Measurements from ENCODE around the gene CCNF.

Gene CCNF

DNA sequence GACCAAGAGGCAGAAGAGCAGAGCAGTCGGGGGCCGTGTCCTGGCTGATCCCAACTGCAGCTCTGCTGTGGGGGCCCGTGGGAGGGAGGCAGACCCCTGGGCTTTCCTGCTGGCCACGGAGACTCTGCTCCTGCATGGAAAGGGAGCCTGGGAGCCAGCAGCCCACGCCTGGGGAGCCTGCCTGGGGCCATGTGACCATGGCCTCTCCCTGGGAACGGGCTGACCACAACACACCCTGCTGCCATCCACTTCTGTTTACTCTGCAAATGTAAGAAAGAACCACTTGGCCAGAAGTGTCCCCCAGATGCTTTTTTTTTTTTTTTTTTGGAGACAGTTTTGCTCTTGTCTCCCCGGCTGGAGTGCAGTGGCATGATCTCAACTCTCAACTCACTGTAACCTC, 28.7 kb downstream of the CCNF start:
- H3K4ac ChIP-seq (ENCODE audit: low read length) = no peak overlapping the region
- H2AK5ac ChIP-seq (ENCODE audit: low read depth, low read length) = no peak overlapping the region
- H3K9me3 ChIP-seq (replicated peaks in 1 of 2; ENCODE audit: control insufficient read depth in 2 of 2, insufficient read depth in 1 of 2, low read depth in 1 of 2, low read length in 2 of 2) = no peaks in the 10 kb centered on the region
- DNase-seq (ENCODE audit: low spot score) = no peak
- no peaks in the 10 kb centered on the region for H3K27me3 ChIP-seq (ENCODE audit: control insufficient read depth in 3 of 3, insufficient read depth in 3 of 3, low read depth in 1 of 3, low read length in 3 of 3)
- peaks cover 19% of the 10 kb centered on the region for H3K79me1 ChIP-seq (ENCODE audit: low read depth, low read length)
- H2BK120ac ChIP-seq (ENCODE audit: low read depth, low read length) = no peak overlapping the region
- H4K8ac ChIP-seq (ENCODE audit: low read depth, low read length) = no peak overlapping the region
- no peak overlapping the region for H2AFZ ChIP-seq (ENCODE audit: low read length)
- peak overlapping the region; percentile 46 for H3K27ac ChIP-seq (replicated peaks; ENCODE audit: low read length)
- H3K36me3 ChIP-seq (replicated peaks in 1 of 2; ENCODE audit: control insufficient read depth in 2 of 2, insufficient read depth in 2 of 2, low read length in 2 of 2) = peaks cover 60 to 78% of the 10 kb centered on the region in 2 donors
- no peak overlapping the region for H2BK12ac ChIP-seq (ENCODE audit: low read length)
- H3K14ac ChIP-seq (ENCODE audit: low read length) = peak overlapping the region; percentile 38
- H2BK15ac ChIP-seq (ENCODE audit: low read length) = no peak overlapping the region
- H3K4me1 ChIP-seq (ENCODE audit: control insufficient read depth in 2 of 2, insufficient read depth in 1 of 2, low read depth in 1 of 2, low read length in 2 of 2) = peaks cover 13 to 19% of the 10 kb centered on the region in 2 donors
- H2BK5ac ChIP-seq (ENCODE audit: low read length) = no peak overlapping the region
- no peak overlapping the region for H4K91ac ChIP-seq (ENCODE audit: low read depth, low read length, poor library complexity)
- WGBS, 2 donors (ENCODE audit: extremely low coverage in 2 of 2, insufficient read length in 2 of 2, insufficient replicate concordance in 1 of 2) = no CpG with 5 or more reads among the region's 7 CpGs
- H3K23ac ChIP-seq (ENCODE audit: low read depth, low read length, poor library complexity) = no peak overlapping the region
- H3K4me2 ChIP-seq (ENCODE audit: insufficient read depth, low read length, poor library complexity, severe bottlenecking) = no peak overlapping the region
- H3K4me3 ChIP-seq (ENCODE audit: low read length in 2 of 2) = no peak overlapping the region
- H3K18ac ChIP-seq (ENCODE audit: low read length) = no peak overlapping the region
- H3K9ac ChIP-seq (ENCODE audit: low read depth, low read length, poor library complexity) = no peak overlapping the region

DNA sequence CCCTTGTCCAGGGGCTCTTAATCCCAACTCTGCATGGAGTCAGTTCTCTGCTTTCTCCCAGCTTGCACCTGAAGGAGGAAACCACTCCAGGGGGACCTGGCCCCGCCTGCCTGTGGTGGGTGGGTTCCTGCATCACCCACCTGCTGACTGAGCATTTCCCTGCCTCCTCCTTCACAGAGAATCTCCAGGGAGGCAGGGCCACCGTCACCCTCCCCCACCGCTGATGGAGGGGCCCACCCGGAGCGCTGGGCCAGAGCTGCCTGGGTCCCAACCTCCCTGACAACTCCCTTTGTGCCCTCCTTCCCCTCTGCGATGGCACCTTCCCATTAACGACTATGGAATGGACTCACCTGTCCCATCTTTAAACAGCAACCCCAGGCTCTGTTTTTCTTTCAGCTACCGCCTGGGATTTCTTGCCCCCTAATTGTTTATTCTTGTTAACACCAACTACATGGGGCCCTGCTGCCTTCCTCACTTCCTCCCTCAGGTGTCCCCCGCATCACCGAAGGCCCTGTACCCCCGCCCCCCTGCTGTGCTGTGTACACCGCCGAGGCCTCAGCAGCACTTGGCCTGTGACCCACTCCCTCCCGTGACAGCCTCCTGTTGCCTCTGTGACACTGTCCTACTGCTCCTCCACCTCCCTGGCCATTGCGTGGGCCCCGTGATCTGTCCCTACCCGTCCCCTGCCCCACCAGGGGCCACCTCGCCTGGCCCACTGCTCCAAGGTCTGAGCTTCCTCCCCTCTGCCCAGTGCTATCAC, 29.8 kb downstream of the CCNF start:
- Histone ChIP-seq H3K4me1 (ENCODE audit: control insufficient read depth in 2 of 2, insufficient read depth in 1 of 2, low read depth in 1 of 2, low read length in 2 of 2) (peaks cover 13 to 19% of the 10 kb centered on the region in 2 donors), H3K14ac (ENCODE audit: low read length) (peak overlapping the region; percentile 49), H3K36me3 (replicated peaks in 1 of 2; ENCODE audit: control insufficient read depth in 2 of 2, insufficient read depth in 2 of 2, low read length in 2 of 2) (peaks cover 49 to 76% of the 10 kb centered on the region in 2 donors), H3K23ac (ENCODE audit: low read depth, low read length, poor library complexity) (peak overlapping the region; percentile 86), H2AFZ (ENCODE audit: low read length) (peak overlapping the region; percentile 98), H3K4me2 (ENCODE audit: insufficient read depth, low read length, poor library complexity, severe bottlenecking) (peak overlapping the region; percentile 71), H3K27ac (replicated peaks; ENCODE audit: low read length) (no peak overlapping the region), H3K27me3 (ENCODE audit: control insufficient read depth in 3 of 3, insufficient read depth in 3 of 3, low read depth in 1 of 3, low read length in 3 of 3) (no peaks in the 10 kb centered on the region), H4K91ac (ENCODE audit: low read depth, low read length, poor library complexity) (peak overlapping the region; percentile 9), H2AK5ac (ENCODE audit: low read depth, low read length) (peak overlapping the region; percentile 47), H3K9ac (ENCODE audit: low read depth, low read length, poor library complexity) (peak overlapping the region; percentile 91), H2BK5ac (ENCODE audit: low read length) (peak overlapping the region; percentile 87), H2BK12ac (ENCODE audit: low read length) (no peak overlapping the region), H2BK120ac (ENCODE audit: low read depth, low read length) (no peak overlapping the region), H3K4ac (ENCODE audit: low read length) (no peak overlapping the region), H3K4me3 (ENCODE audit: low read length in 2 of 2) (peak overlapping the region; percentile 67 to 75), H3K18ac (ENCODE audit: low read length) (peak overlapping the region; percentile 94), H4K8ac (ENCODE audit: low read depth, low read length) (no peak overlapping the region), H3K79me1 (ENCODE audit: low read depth, low read length) (peaks cover 19% of the 10 kb centered on the region), H3K9me3 (replicated peaks in 1 of 2; ENCODE audit: control insufficient read depth in 2 of 2, insufficient read depth in 1 of 2, low read depth in 1 of 2, low read length in 2 of 2) (no peaks in the 10 kb centered on the region), H2BK15ac (ENCODE audit: low read length) (peak overlapping the region; percentile 67)
- DNase-seq (ENCODE audit: low spot score) = no peak
- no CpG with 5 or more reads among the region's 18 CpGs for WGBS, 2 donors (ENCODE audit: extremely low coverage in 2 of 2, insufficient read length in 2 of 2, insufficient replicate concordance in 1 of 2)

DNA sequence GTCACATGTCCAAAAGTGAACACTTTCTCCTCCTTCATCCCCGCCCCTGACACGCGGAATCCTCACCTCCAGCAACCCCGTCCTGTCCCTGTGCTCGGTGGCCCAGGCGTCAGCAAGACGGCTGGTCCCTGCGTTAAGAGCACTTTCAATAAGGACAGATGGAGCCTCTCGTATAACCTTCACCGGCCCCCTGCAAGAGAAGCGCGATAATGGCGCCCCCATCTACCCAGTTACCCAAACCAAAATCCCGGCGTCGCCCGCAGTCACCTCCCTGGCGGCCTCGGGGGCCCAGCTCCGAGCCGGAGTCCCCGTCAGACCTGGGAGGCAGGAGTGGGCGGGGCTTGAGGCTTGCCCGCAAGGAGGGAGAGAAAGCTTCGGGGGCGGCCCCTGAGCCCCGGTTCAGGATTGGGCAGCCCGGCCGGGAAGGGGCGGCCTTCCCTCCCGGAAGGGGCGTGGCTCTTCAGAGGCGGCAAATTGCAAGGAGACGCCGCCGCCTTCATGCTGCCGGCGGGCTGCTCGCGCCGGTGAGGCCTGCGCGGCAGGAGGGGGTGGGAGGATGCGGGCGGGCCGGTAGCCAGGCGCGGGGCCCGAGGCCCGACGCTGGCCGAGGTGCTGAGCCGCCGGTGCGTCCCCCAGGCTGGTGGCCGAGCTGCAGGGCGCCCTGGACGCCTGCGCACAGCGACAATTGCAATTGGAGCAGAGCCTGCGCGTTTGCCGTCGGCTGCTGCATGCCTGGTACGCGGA, 30.6 kb downstream of the CCNF start, which contains the start of gene TEDC2:
TEDC2 (plus strand) TSS at position 463 of the 744 bp plus-strand sequence; CDS start at position 499, 36 bp downstream.
- peak within 1 kb of the TSS; percentile 67 for H2BK15ac ChIP-seq (ENCODE audit: low read length)
- peaks cover 45 to 68% of the 10 kb centered on the region in 2 donors for H3K36me3 ChIP-seq (replicated peaks in 1 of 2; ENCODE audit: control insufficient read depth in 2 of 2, insufficient read depth in 2 of 2, low read length in 2 of 2)
- H3K18ac ChIP-seq (ENCODE audit: low read length) = peak within 1 kb of the TSS; percentile 94
- peak within 1 kb of the TSS; percentile 98 for H2AFZ ChIP-seq (ENCODE audit: low read length)
- peak within 1 kb of the TSS; percentile 9 for H4K91ac ChIP-seq (ENCODE audit: low read depth, low read length, poor library complexity)
- H2AK5ac ChIP-seq (ENCODE audit: low read depth, low read length) = peak within 1 kb of the TSS; percentile 75
- peak; percentile 96 for DNase-seq (ENCODE audit: low spot score)
- peak within 1 kb of the TSS; percentile 77 for H3K27ac ChIP-seq (replicated peaks; ENCODE audit: low read length)
- peak within 1 kb of the TSS; percentile 87 for H2BK5ac ChIP-seq (ENCODE audit: low read length)
- H3K27me3 ChIP-seq (ENCODE audit: control insufficient read depth in 3 of 3, insufficient read depth in 3 of 3, low read depth in 1 of 3, low read length in 3 of 3) = no peaks in the 10 kb centered on the region
- WGBS, 2 donors (ENCODE audit: extremely low coverage in 2 of 2, insufficient read length in 2 of 2, insufficient replicate concordance in 1 of 2) = no CpG with 5 or more reads among the region's 66 CpGs
- H3K14ac ChIP-seq (ENCODE audit: low read length) = peak within 1 kb of the TSS; percentile 49
- no peak within 1 kb of the TSS for H2BK12ac ChIP-seq (ENCODE audit: low read length)
- H3K4me2 ChIP-seq (ENCODE audit: insufficient read depth, low read length, poor library complexity, severe bottlenecking) = peak within 1 kb of the TSS; percentile 89
- peaks cover 13 to 19% of the 10 kb centered on the region in 2 donors for H3K4me1 ChIP-seq (ENCODE audit: control insufficient read depth in 2 of 2, insufficient read depth in 1 of 2, low read depth in 1 of 2, low read length in 2 of 2)
- no peak within 1 kb of the TSS for H3K4ac ChIP-seq (ENCODE audit: low read length)
- peaks cover 19% of the 10 kb centered on the region for H3K79me1 ChIP-seq (ENCODE audit: low read depth, low read length)
- no peak within 1 kb of the TSS for H2BK120ac ChIP-seq (ENCODE audit: low read depth, low read length)
- peak within 1 kb of the TSS; percentile 67 to 92 for H3K4me3 ChIP-seq (ENCODE audit: low read length in 2 of 2)
- peak within 1 kb of the TSS; percentile 86 for H3K23ac ChIP-seq (ENCODE audit: low read depth, low read length, poor library complexity)
- peak within 1 kb of the TSS; percentile 91 for H3K9ac ChIP-seq (ENCODE audit: low read depth, low read length, poor library complexity)
- H4K8ac ChIP-seq (ENCODE audit: low read depth, low read length) = no peak within 1 kb of the TSS
- no peaks in the 10 kb centered on the region for H3K9me3 ChIP-seq (replicated peaks in 1 of 2; ENCODE audit: control insufficient read depth in 2 of 2, insufficient read depth in 1 of 2, low read depth in 1 of 2, low read length in 2 of 2)

DNA sequence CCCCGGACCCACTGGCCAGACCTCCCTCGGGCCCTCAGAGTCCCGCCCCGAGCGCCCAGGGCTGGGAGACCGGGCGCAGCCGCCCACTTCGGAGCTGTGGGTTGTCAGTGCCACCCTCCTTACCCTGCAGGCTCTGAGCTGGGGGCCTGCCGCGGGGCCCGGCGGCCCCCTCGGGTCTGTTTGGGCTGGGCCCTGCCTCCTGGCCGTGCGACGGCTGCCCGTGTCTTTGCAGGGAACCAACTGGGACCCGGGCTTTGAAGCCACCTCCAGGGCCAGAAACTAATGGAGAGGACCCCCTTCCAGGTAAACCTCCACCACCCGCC, 31.1 kb downstream of the CCNF start:
- Histone ChIP-seq H3K27ac (replicated peaks; ENCODE audit: low read length) (peak overlapping the region; percentile 77), H2BK15ac (ENCODE audit: low read length) (peak overlapping the region; percentile 49), H2AFZ (ENCODE audit: low read length) (peak overlapping the region; percentile 98), H2BK120ac (ENCODE audit: low read depth, low read length) (no peak overlapping the region), H3K27me3 (ENCODE audit: control insufficient read depth in 3 of 3, insufficient read depth in 3 of 3, low read depth in 1 of 3, low read length in 3 of 3) (no peaks in the 10 kb centered on the region), H3K4me3 (ENCODE audit: low read length in 2 of 2) (peak overlapping the region; percentile 67 to 92), H3K4ac (ENCODE audit: low read length) (no peak overlapping the region), H2BK12ac (ENCODE audit: low read length) (no peak overlapping the region), H3K4me1 (ENCODE audit: control insufficient read depth in 2 of 2, insufficient read depth in 1 of 2, low read depth in 1 of 2, low read length in 2 of 2) (peaks cover 13 to 19% of the 10 kb centered on the region in 2 donors), H3K9me3 (replicated peaks in 1 of 2; ENCODE audit: control insufficient read depth in 2 of 2, insufficient read depth in 1 of 2, low read depth in 1 of 2, low read length in 2 of 2) (no peaks in the 10 kb centered on the region), H3K9ac (ENCODE audit: low read depth, low read length, poor library complexity) (peak overlapping the region; percentile 88), H4K8ac (ENCODE audit: low read depth, low read length) (no peak overlapping the region), H3K79me1 (ENCODE audit: low read depth, low read length) (peaks cover 19% of the 10 kb centered on the region), H4K91ac (ENCODE audit: low read depth, low read length, poor library complexity) (no peak overlapping the region), H3K18ac (ENCODE audit: low read length) (peak overlapping the region; percentile 76), H3K4me2 (ENCODE audit: insufficient read depth, low read length, poor library complexity, severe bottlenecking) (peak overlapping the region; percentile 89), H2BK5ac (ENCODE audit: low read length) (peak overlapping the region; percentile 82), H3K36me3 (replicated peaks in 1 of 2; ENCODE audit: control insufficient read depth in 2 of 2, insufficient read depth in 2 of 2, low read length in 2 of 2) (peaks cover 41 to 64% of the 10 kb centered on the region in 2 donors), H2AK5ac (ENCODE audit: low read depth, low read length) (peak overlapping the region; percentile 75), H3K14ac (ENCODE audit: low read length) (peak overlapping the region; percentile 38), H3K23ac (ENCODE audit: low read depth, low read length, poor library complexity) (peak overlapping the region; percentile 25)
- DNase-seq (ENCODE audit: low spot score) = no peak
- no CpG with 5 or more reads among the region's 20 CpGs for WGBS, 2 donors (ENCODE audit: extremely low coverage in 2 of 2, insufficient read length in 2 of 2, insufficient replicate concordance in 1 of 2)

Measured in neuronal stem cell (in vitro differentiated cells).